Vagina (tissue), 2 donors: ENCODE results near the gene DTX1.

Source experiments
- POLR2A ChIP-seq, 2 donors: fragments of 450-650 bp; IDR thresholded peaks; one replicate each; pipeline ENCODE4 v1.6.1; 2017; ENCODE audit warnings: antibody characterized with exemption in 2 of 2, mild to moderate bottlenecking in 2 of 2, moderate library complexity in 2 of 2
- TF ChIP-seq, protein P1 (sequence below), 3 experiments: fragments of 450-650 bp in 2 of 3; fragments of 200-600 bp in 1 of 3; sonication (generic) in 1 of 3; IDR thresholded peaks; one replicate each; pipeline ENCODE4 v1.5.1; 2017 to 2019; ENCODE audit warnings: antibody characterized with exemption in 3 of 3, mild to moderate bottlenecking in 2 of 3, moderate library complexity in 2 of 3

DNA sequence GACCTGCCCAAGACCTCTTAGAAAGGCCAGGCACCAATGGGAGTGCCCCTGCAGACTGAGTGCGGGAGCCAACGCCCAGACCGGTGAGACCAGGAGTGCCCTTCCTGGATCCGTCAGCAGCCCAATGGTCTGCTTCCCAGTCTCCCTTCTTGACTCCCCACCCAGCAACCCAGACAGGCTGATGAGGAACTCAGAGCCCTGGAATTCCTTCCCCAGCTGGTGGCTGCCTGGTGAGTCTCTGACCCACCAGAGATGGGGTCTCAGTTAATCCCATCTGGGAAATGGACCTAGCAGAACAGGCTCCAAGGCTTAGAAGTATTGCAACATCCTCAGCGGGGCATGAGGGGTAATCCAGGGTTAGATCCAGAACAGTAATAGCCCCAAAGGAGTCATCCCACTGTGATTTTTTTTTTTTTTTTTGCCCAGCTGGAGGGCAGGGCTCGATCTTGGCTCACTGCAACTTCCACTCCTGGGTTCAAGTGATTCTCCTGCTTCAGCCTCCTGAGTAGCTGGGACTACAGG lies 80.5 kb downstream of the DTX1 start:
- TF ChIP-seq, protein P1, sequence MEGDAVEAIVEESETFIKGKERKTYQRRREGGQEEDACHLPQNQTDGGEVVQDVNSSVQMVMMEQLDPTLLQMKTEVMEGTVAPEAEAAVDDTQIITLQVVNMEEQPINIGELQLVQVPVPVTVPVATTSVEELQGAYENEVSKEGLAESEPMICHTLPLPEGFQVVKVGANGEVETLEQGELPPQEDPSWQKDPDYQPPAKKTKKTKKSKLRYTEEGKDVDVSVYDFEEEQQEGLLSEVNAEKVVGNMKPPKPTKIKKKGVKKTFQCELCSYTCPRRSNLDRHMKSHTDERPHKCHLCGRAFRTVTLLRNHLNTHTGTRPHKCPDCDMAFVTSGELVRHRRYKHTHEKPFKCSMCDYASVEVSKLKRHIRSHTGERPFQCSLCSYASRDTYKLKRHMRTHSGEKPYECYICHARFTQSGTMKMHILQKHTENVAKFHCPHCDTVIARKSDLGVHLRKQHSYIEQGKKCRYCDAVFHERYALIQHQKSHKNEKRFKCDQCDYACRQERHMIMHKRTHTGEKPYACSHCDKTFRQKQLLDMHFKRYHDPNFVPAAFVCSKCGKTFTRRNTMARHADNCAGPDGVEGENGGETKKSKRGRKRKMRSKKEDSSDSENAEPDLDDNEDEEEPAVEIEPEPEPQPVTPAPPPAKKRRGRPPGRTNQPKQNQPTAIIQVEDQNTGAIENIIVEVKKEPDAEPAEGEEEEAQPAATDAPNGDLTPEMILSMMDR (IDR thresholded peaks at IDR 0.05), result no peak
- no peak for TF ChIP-seq POLR2A (IDR thresholded peaks at IDR 0.05)
